ENCODE measurements around the gene ACOX2. TPM values are rescaled to one million over a fixed set of nuclear protein-coding genes. Genes with fewer than 3 reads are reported as not detected.

The ACOX2 gene
- total and polyA plus RNA-seq, 2 of the 13 experiments (the other 11 are each of a cell fraction or from before 2014, with no cell fraction given), result 42.6 to 98.5 TPM

GRCh38 chr3:58520403-58521335 lies 16.3 kb downstream of the ACOX2 start (continued):
- TF ChIP-seq ZNF770 (CRISPR knock-in tag; IDR thresholded peaks at IDR 0.05) (no peak), ZNF33A (CRISPR knock-in tag; IDR thresholded peaks at IDR 0.05; ENCODE audit: borderline replicate concordance) (no peak), ZKSCAN8 (CRISPR knock-in tag; IDR thresholded peaks at IDR 0.05; ENCODE audit: borderline replicate concordance) (no peak), ZBTB4 (CRISPR knock-in tag; IDR thresholded peaks at IDR 0.05; ENCODE audit: borderline replicate concordance) (no peak; the same call in 1 of the 2 replicates), FLYWCH1 (CRISPR knock-in tag; IDR thresholded peaks at IDR 0.05) (no peak), ZNF33B (CRISPR knock-in tag; IDR thresholded peaks at IDR 0.05) (no peak), WIZ (CRISPR knock-in tag; IDR thresholded peaks at IDR 0.05) (peak; percentile 75), PRMT3 (CRISPR knock-in tag; IDR thresholded peaks at IDR 0.05; ENCODE audit: borderline replicate concordance, low read depth) (0 out of 2 replicates have a peak, but pooled peaks have one; percentile 71), KDM4B (CRISPR knock-in tag; IDR thresholded peaks at IDR 0.05) (no peak), ZNF562 (CRISPR knock-in tag; IDR thresholded peaks at IDR 0.05; ENCODE audit: borderline replicate concordance) (no peak), ATF7-NPFF (CRISPR knock-in tag; IDR thresholded peaks at IDR 0.05; ENCODE audit: low read depth) (peak; percentile 90), SIN3A (IDR thresholded peaks at IDR 0.05; ENCODE audit: borderline replicate concordance, low read depth, low read length) (no peak), ZNF510 (CRISPR knock-in tag; IDR thresholded peaks at IDR 0.05; ENCODE audit: low read depth) (no peak), FOXJ3 (CRISPR knock-in tag; IDR thresholded peaks at IDR 0.05; ENCODE audit: borderline replicate concordance) (no peak), BORCS8-MEF2B (CRISPR knock-in tag; IDR thresholded peaks at IDR 0.05) (0 out of 2 replicates have a peak, but pooled peaks have one; percentile 65), ETV5 (CRISPR knock-in tag; IDR thresholded peaks at IDR 0.05; ENCODE audit: borderline replicate concordance) (0 out of 2 replicates have a peak, but pooled peaks have one; percentile 21), MZF1 (CRISPR knock-in tag; IDR thresholded peaks at IDR 0.05; ENCODE audit: borderline replicate concordance) (no peak), ZNF101 (CRISPR knock-in tag; IDR thresholded peaks at IDR 0.05; ENCODE audit: borderline replicate concordance, low read depth) (no peak), ZNF605 (CRISPR knock-in tag; IDR thresholded peaks at IDR 0.05) (peak; percentile 76), ZNF558 (CRISPR knock-in tag; IDR thresholded peaks at IDR 0.05; ENCODE audit: borderline replicate concordance) (peak; percentile 71; the same call in 1 of the 2 replicates), TFDP2 (CRISPR knock-in tag; IDR thresholded peaks at IDR 0.05) (peak; percentile 80), CREB1 (IDR thresholded peaks at IDR 0.05) (no peak), CREB1 (CRISPR knock-in tag; IDR thresholded peaks at IDR 0.05) (no peak)
